Measurements from ENCODE around the gene PIGH. TPM values are rescaled to one million over a fixed set of nuclear protein-coding genes. Genes with fewer than 3 reads are reported as not detected.
A peak's percentile ranks its signal among the peaks of the same experiment; 100 is the strongest.

The PIGH gene
- total RNA-seq, 6 experiments from 2014 or later, result 12.7 to 16.0 (median 13.8) TPM

DNA sequence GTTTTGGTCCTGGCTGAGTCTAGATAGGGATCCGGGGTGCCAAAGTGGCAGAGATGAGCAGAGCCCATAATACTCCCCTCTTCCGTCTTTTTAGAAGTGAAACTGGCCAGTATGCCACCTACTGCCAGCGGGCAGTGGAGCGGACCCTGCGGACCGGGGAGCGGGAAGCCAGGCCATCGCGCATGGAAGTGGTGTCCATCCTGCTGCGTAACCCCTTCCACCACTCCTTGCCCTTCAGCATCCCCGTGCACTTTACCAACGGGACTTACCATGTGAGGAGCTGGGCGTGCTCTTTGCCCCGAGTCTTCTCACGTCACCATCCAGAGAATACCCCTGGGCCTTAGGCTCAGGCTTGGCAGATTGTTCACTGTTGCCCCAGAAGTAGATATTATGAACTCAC lies 21.0 kb downstream of the PIGH start:
- Histone ChIP-seq H3K4me3 (no peak overlapping the region), H3K27me3 (no peaks in the 10 kb centered on the region), H3K4me1 (peaks cover 0 to 8% (median 0%) of the 10 kb centered on the region in 4 donors), H3K9me3 (no peaks in the 10 kb centered on the region), H3K27ac (no peak overlapping the region), H3K36me3 (no peaks in the 10 kb centered on the region)
- intact Hi-C loops (cut with DNase I), result loop anchor here in 1 of 2 donors (10.0 kb wide), 2 partner anchors 86 to 154 kb away; no protein-coding TSS in a partner anchor
- 90% methylated on average over 2 of the region's 15 CpGs for WGBS (ENCODE audit: insufficient coverage, low coverage, low lambda C conversion rate, missing lambda C conversion rate)
- TF ChIP-seq, protein P1, sequence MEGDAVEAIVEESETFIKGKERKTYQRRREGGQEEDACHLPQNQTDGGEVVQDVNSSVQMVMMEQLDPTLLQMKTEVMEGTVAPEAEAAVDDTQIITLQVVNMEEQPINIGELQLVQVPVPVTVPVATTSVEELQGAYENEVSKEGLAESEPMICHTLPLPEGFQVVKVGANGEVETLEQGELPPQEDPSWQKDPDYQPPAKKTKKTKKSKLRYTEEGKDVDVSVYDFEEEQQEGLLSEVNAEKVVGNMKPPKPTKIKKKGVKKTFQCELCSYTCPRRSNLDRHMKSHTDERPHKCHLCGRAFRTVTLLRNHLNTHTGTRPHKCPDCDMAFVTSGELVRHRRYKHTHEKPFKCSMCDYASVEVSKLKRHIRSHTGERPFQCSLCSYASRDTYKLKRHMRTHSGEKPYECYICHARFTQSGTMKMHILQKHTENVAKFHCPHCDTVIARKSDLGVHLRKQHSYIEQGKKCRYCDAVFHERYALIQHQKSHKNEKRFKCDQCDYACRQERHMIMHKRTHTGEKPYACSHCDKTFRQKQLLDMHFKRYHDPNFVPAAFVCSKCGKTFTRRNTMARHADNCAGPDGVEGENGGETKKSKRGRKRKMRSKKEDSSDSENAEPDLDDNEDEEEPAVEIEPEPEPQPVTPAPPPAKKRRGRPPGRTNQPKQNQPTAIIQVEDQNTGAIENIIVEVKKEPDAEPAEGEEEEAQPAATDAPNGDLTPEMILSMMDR (IDR thresholded peaks at IDR 0.05), result no peak
- TF ChIP-seq POLR2A (IDR thresholded peaks at IDR 0.05), result no peak
- ATAC-seq (no peak), DNase-seq (no peak)

DNA sequence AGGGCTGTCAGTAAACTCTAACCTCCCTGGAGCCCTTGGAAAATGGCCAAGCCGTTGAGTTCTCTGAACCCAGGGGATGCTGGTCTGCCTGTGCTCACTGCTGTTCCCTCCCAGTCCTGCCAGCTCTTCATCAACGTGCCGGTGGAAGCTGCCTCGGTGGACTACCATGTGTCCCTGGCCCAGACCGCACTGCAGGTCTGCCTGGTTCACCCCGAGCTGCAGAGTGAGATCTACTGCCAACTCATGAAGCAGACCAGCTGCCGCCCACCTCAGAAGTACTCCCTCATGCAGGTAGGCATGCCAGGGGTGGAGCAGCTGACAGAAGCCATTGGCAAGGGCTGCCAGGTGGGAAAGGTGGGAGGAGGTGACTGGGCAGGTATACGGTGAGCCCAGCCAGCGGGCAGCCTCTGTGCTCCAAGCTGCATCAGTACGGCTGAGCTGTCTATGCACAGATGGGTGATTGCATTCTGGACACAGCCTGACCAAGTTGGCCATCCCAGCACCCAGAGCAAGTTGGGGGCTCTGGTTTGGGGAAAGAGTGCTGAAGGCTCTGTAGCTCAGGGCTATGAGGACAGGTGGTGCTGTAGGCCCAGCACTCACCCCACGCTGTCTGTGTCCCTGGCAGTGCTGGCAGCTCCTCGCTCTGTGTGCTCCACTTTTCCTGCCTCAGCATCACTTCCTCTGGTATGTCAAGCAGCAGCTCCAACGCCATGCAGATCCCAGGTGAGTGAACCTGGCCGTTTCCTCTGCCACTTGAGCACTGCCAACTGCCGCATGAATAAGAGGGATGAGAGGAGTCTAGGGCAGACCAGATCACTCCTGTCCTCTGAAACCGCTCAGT lies 21.9 kb downstream of the PIGH start:
- TF ChIP-seq, protein P1 (IDR thresholded peaks at IDR 0.05), result no peak
- TF ChIP-seq POLR2A (IDR thresholded peaks at IDR 0.05), result no peak
- DNase-seq, result no peak
- peak; percentile 11 to 60 (median 18) for ATAC-seq
- H3K4me1 ChIP-seq, result peaks cover 0 to 8% (median 0%) of the 10 kb centered on the region in 4 donors
- no peaks in the 10 kb centered on the region for H3K27me3 ChIP-seq
- no peaks in the 10 kb centered on the region for H3K9me3 ChIP-seq
- H3K27ac ChIP-seq, result no peak overlapping the region
- no peak overlapping the region for H3K4me3 ChIP-seq
- intact Hi-C loops (cut with DNase I), result loop anchor here in 1 of 2 donors (10.0 kb wide), 2 partner anchors 87 to 153 kb away; no protein-coding TSS in a partner anchor
- WGBS (ENCODE audit: insufficient coverage, low coverage, low lambda C conversion rate, missing lambda C conversion rate), result 42% methylated on average over 4 of the region's 16 CpGs
- H3K36me3 ChIP-seq, result no peaks in the 10 kb centered on the region

DNA sequence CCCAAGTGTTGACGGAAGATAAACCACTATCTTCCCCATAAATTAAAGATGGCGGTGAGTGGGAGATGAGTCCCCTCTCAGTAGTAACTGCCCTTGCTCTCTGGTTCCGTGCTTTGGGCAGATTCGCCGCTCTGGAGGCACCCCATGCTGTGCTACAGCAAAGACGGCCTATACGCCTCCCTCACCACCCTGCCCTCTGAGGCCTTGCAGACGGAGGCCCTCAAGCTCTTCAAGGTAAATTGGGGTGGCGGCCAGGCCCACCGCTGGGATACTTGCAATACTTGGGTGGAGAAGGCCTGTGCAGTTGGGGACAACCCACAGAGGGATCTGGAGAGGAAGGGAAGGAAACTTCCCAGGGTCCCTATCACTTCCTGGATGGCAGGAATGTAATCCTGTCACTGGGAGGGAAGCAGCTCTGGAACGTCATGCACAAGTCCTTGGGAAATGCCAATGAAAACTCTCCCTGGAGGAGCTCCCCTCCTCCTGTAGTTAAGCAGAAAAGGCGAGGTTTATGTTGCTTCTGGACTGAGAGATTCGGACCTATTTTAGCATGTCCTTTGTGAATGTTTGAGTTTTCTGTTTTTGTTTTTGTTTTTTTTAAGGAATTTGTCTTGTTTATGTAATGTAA lies 22.8 kb downstream of the PIGH start:
- peaks cover 0 to 8% (median 0%) of the 10 kb centered on the region in 4 donors for H3K4me1 ChIP-seq
- H3K9me3 ChIP-seq, result no peaks in the 10 kb centered on the region
- ATAC-seq (no peak), DNase-seq (no peak)
- H3K36me3 ChIP-seq, result no peaks in the 10 kb centered on the region
- no peak overlapping the region for H3K4me3 ChIP-seq
- WGBS (ENCODE audit: insufficient coverage, low coverage, low lambda C conversion rate, missing lambda C conversion rate), result 64% methylated on average over 5 of the region's 13 CpGs
- no peak for TF ChIP-seq POLR2A (IDR thresholded peaks at IDR 0.05)
- TF ChIP-seq, protein P1 (IDR thresholded peaks at IDR 0.05), result no peak
- no peaks in the 10 kb centered on the region for H3K27me3 ChIP-seq
- H3K27ac ChIP-seq, result no peak overlapping the region
- intact Hi-C loops (cut with DNase I), result loop anchor here in 1 of 2 donors (10.0 kb wide), 2 partner anchors 88 to 152 kb away; no protein-coding TSS in a partner anchor

DNA sequence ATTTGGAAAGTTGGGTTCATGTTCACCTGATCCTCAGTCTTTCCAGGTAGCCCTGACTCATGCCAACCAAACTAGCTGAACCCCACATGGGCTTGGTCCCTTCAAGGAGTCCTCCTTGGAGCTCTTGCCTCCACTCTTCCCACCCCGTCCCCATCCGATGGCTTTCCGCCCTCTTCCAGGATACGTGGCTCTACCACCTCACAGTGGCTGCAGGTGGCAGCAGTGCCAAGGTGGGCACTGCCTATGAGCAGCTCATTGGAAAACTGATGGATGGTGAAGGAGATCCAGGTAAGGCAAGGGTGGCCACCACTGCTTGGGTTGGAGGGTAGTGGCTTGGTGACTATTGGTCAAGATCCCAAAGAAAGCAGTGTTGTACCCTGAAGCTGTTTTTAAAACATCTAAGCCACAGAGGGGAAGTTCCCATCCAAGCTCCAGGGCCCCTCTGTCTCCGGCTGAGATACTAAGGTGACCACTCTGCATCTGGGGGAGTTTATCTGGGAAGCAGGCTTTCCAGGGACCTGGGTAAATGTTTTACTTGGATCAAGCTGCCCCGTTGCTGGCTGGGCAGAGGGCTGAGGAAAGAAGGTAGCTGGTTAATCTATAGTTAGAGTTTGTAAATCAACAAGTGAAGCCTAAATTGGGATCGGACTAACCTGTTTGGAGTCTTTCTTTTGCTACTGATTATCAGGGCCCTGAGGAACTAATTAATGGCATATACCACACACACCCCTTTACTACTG lies 23.7 kb downstream of the PIGH start:
- intact Hi-C loops (cut with DNase I), result loop anchor here in 1 of 2 donors (10.0 kb wide), 2 partner anchors 88 to 152 kb away; no protein-coding TSS in a partner anchor
- WGBS (ENCODE audit: insufficient coverage, low coverage, low lambda C conversion rate, missing lambda C conversion rate), result 73% methylated on average over 6 of the region's 7 CpGs

More for the DNA sequence above, 23.7 kb downstream of the PIGH start:
- Histone ChIP-seq H3K36me3 (no peaks in the 10 kb centered on the region), H3K4me3 (no peak overlapping the region), H3K27ac (no peak overlapping the region), H3K4me1 (peaks cover 0 to 8% (median 0%) of the 10 kb centered on the region in 4 donors), H3K9me3 (no peaks in the 10 kb centered on the region), H3K27me3 (no peaks in the 10 kb centered on the region)
- DNase-seq (no peak), ATAC-seq (peak in 2 of 4 donors; percentile 24 to 31)
- TF ChIP-seq POLR2A (IDR thresholded peaks at IDR 0.05), result no peak
- TF ChIP-seq, protein P1 (IDR thresholded peaks at IDR 0.05), result no peak

Measured in right lobe of liver (tissue), 6 donors.